Liver (tissue), 3 donors: Measurements from ENCODE around the gene ALPK3.

Experiments used
- CTCF ChIP-seq: fragments of 150-350 bp; IDR thresholded peaks from 2 replicates; pipeline ENCODE4 v1.5.1; 2017; ENCODE audit warnings: improper control_type of control experiment, low read depth, low read length; ENCODE audit not compliant: missing input control
- RAD21 ChIP-seq, 2 donors: IDR thresholded peaks; 2 replicates each; pipeline ENCODE4 v1.6.1; 2016; ENCODE audit warnings: antibody characterized with exemption in 2 of 2, mild to moderate bottlenecking in 2 of 2
- YY1 ChIP-seq: IDR thresholded peaks from 2 replicates; pipeline ENCODE4 v1.6.1; 2016; ENCODE audit warnings: antibody characterized with exemption, mild to moderate bottlenecking
- TF ChIP-seq, protein P1 (sequence below): IDR thresholded peaks from 2 replicates; pipeline ENCODE4 v1.6.1; 2016; ENCODE audit warnings: antibody characterized with exemption
- donor health status: healthy.
- donor health status: healthy.

DNA sequence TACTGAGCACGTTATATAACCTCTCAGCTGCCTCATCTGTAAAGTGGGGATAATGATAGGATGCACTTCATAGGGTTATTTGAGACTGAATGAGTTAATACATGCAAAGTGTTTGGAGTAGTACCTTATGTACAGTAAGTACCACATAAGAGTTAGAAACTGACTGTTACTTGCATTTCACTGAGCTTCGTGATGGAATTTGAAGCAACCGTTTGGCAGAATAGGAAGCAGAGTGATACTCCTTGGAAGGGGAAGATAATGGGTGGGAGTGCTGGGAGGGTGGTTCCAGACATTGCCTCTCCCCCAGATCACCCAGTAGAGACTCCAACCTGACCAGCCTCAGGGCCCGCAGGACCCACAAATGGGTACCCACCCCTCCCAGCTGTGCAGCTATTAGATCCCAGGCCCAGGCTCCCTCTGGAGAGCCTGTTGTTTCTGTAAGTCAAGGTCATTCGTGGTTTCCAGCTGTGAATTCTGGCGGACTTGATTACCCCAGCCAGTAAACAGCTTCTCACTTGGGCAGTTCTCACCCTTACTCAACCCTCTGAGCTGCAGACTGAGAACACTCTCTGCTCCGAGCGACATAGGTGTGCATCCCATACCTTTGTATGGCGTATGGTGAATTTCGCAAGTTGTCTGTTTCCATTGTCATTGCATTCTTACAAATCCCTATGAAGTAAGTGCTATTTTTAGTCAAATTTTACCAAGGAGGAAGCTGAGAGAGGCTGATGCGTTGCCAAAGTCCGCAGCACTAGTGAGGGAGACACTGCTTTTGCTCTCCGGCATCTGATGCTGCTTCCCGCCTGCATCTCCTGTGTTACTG is 11.1 kb downstream of the ALPK3 start:
- TF ChIP-seq YY1 (no peak), CTCF (no peak), RAD21 (IDR thresholded peaks at IDR 0.05) (no peak)
- TF ChIP-seq, protein P1, sequence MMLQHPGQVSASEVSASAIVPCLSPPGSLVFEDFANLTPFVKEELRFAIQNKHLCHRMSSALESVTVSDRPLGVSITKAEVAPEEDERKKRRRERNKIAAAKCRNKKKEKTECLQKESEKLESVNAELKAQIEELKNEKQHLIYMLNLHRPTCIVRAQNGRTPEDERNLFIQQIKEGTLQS, result no peak
